Mesothelial cell of epicardium (in vitro differentiated cells): ENCODE results near the gene ZNF629. TPM values are rescaled to one million over a fixed set of nuclear protein-coding genes. Genes with fewer than 3 reads are reported as not detected.

ENCODE experiments used
- DNase-seq, 2 experiments: peaks; one replicate each; pipeline ENCODE4 v3.0.0; 2021; ENCODE audit warnings: low spot score in 2 of 2; ENCODE audit not compliant: unreplicated experiment in 2 of 2
- H3K27ac Mint-ChIP-seq: 2 replicates; pipeline ENCODE4 v1.8.0; 2021; ENCODE audit warnings: mixed read lengths
- H3K27me3 Mint-ChIP-seq: 2 replicates; pipeline ENCODE4 v1.8.0; 2021; ENCODE audit warnings: low read depth, mixed read lengths
- H3K36me3 Mint-ChIP-seq: 2 replicates; pipeline ENCODE4 v1.8.0; 2021; ENCODE audit warnings: mixed read lengths
- H3K4me1 Mint-ChIP-seq: 2 replicates; pipeline ENCODE4 v1.8.0; 2021; ENCODE audit warnings: mixed read lengths
- H3K4me3 Mint-ChIP-seq: 2 replicates; pipeline ENCODE4 v1.8.0; 2021; ENCODE audit warnings: mild to moderate bottlenecking, moderate library complexity, mixed read lengths
- H3K9me3 Mint-ChIP-seq: 2 replicates; pipeline ENCODE4 v1.8.0; 2021; ENCODE audit warnings: mixed read lengths
- total RNA-seq: library from RNA; stranded (reverse); gene quantifications from 3 replicates; pipeline ENCODE4 v1.2.1, GENCODE V29; 2021
- TF ChIP-seq, protein P1 (sequence below): fragments of 200-600 bp; sonication (generic); IDR thresholded peaks from one replicate; pipeline ENCODE4 v1.5.0; 2021; ENCODE audit warnings: antibody characterized with exemption; ENCODE audit not compliant: unreplicated experiment

The ZNF629 gene
- total RNA-seq, 1 donor from 2014 or later = 40.8 TPM

DNA sequence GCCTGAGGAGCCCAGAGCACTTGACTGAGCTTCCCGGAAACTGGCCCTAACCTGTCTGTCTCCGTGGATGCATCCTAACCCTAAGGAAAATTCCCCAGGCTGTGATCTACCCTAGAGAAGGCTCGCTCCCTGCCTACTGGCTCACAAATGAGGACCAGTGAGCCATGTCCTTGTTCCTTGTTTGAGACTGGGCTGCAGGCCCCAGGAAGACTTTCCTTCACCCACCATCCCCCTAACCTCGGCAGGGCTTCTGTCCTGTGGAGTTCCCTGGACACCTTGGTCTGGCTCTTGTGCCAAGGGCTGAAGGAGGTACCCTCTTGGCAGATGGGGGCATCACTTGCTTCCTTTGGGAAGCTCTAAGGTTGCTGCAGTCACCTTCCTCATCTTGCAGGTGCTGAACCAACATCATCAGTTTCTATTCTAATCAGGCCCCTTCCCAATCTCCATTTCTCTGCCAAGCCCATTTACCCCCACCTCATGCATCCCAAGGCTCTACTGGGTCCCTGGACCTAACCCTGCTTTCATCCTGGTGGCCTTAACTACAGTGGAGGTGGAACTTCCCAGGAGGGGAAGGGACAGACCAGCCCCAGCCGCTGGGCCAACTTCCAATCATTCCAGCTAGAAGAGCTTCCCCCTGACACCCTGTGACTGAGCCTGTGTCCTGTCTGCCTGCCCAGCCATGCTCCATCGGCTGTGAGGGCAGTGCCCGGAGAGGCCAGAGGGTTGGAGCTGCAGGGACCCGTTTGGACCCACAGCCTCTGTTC, 12.5 kb downstream of the ZNF629 start:
- no peaks in the 10 kb centered on the region for H3K27me3 Mint-ChIP-seq
- peak overlapping the region; percentile 96 for H3K27ac Mint-ChIP-seq
- peaks cover 15% of the 10 kb centered on the region for H3K36me3 Mint-ChIP-seq
- no peak for DNase-seq
- H3K9me3 Mint-ChIP-seq = no peaks in the 10 kb centered on the region
- peak overlapping the region; percentile 95 for H3K4me3 Mint-ChIP-seq
- H3K4me1 Mint-ChIP-seq = peaks cover 20% of the 10 kb centered on the region
- TF ChIP-seq, protein P1, sequence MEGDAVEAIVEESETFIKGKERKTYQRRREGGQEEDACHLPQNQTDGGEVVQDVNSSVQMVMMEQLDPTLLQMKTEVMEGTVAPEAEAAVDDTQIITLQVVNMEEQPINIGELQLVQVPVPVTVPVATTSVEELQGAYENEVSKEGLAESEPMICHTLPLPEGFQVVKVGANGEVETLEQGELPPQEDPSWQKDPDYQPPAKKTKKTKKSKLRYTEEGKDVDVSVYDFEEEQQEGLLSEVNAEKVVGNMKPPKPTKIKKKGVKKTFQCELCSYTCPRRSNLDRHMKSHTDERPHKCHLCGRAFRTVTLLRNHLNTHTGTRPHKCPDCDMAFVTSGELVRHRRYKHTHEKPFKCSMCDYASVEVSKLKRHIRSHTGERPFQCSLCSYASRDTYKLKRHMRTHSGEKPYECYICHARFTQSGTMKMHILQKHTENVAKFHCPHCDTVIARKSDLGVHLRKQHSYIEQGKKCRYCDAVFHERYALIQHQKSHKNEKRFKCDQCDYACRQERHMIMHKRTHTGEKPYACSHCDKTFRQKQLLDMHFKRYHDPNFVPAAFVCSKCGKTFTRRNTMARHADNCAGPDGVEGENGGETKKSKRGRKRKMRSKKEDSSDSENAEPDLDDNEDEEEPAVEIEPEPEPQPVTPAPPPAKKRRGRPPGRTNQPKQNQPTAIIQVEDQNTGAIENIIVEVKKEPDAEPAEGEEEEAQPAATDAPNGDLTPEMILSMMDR = no peak

DNA sequence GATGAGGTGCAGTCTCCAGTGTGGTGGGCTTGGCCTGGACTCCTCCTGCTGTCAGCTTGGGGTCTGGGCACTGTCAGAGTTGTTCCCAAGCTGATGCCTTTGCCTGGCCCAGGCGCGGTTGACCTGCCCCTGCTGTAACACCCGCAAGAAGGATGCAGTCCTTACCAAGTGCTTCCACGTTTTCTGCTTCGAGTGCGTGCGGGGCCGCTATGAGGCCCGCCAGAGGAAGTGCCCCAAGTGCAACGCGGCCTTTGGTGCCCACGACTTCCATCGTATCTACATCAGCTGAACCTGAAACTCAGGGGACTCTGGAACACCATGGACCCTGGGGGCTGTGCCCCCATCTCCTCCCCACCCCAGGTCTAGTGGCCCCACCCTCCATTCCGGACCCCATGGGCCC, 13.2 kb downstream of the ZNF629 start:
- no peak for DNase-seq
- TF ChIP-seq, protein P1 = no peak
- H3K27ac Mint-ChIP-seq = no peak overlapping the region
- H3K36me3 Mint-ChIP-seq = peaks cover 17% of the 10 kb centered on the region
- H3K27me3 Mint-ChIP-seq = no peaks in the 10 kb centered on the region
- no peaks in the 10 kb centered on the region for H3K9me3 Mint-ChIP-seq
- H3K4me3 Mint-ChIP-seq = no peak overlapping the region
- H3K4me1 Mint-ChIP-seq = peaks cover 20% of the 10 kb centered on the region

DNA sequence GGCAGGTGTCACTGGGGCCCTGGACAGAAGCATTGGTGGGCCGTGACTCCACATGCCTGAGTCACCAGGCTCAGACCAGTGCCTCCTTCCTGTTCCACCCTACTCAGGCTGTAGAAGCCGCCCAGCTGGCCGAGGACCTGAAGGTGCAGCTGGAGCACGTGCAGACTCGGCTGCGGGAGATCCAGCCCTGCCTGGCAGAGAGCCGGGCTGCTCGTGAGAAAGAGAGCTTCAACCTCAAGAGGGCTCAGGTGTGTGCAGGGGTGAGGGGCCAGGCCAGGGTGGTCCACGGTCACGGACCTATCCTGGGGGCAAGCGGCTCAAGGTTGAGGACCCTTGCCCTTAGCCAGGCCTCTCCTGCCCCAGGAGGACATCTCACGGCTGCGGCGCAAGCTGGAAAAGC, 15.3 kb downstream of the ZNF629 start:
- Mint-ChIP-seq H3K36me3 (peaks cover 24% of the 10 kb centered on the region), H3K4me3 (no peak overlapping the region), H3K27ac (no peak overlapping the region), H3K4me1 (peaks cover 14% of the 10 kb centered on the region), H3K27me3 (no peaks in the 10 kb centered on the region), H3K9me3 (no peaks in the 10 kb centered on the region)
- TF ChIP-seq, protein P1 = no peak
- no peak for DNase-seq

DNA sequence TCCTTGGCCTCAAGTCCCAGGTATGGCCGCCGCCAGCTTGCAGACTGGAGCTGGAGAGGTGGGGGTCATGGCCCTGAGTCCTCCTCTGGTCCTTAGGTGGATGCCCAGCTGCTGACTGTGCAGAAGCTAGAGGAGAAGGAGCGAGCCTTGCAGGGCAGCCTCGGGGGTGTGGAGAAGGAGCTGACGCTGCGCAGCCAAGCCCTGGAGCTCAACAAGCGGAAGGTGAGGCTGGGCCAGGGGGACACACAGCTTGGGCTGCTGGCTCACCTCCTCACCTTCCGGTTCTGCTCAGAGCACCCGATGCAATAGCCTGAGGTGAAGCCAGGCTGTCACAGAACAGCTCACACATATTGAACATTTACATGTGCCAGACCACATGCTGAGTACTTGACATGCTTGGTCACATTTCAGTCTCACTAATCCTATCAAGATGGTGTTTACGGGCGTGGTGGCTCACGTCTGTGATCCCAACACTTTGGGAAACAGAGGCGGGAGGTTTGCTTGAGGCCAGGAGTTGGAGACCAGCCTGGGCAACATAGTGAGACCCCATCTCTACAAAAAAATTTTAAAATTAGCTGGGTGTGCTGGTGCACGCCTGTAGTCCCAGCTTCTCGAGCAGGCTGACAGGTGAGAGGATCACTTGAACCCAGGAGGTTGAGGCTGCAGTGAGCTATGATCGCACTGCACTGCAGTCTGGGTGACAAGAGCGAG, 17.5 kb downstream of the ZNF629 start:
- Mint-ChIP-seq H3K9me3 (no peaks in the 10 kb centered on the region), H3K27me3 (no peaks in the 10 kb centered on the region), H3K4me3 (no peak overlapping the region), H3K36me3 (peaks cover 30% of the 10 kb centered on the region), H3K4me1 (peaks cover under 1% of the 10 kb centered on the region), H3K27ac (no peak overlapping the region)
- TF ChIP-seq, protein P1 = no peak
- DNase-seq = no peak

DNA sequence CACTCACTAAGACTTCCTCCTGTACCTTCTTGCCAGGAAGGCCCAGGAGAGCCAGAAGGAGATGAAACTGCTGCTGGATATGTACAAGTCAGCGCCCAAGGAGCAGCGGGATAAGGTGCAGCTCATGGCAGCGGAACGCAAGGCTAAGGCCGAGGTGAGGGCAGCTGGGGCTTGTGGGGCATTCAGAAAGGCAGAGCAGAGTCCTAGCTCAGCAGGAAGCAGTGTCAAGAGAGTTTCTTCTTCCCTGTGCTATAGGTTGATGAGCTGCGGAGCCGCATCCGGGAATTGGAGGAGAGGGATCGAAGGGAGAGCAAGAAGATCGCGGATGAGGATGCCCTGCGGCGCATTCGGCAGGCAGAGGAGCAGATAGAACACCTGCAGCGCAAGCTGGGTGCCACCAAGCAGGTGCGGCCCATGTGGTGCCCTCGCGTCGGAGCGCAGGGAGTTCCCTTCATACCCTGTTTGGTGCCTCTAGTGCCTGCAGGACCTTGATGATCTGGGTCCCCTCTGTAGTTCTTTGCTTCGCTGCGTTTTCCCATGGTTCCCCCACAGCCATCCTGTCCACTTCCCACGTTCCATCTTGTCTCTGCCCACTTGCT, 18.3 kb downstream of the ZNF629 start:
- no peak for DNase-seq
- H3K27ac Mint-ChIP-seq = no peak overlapping the region
- H3K4me3 Mint-ChIP-seq = no peak overlapping the region
- H3K27me3 Mint-ChIP-seq = no peaks in the 10 kb centered on the region
- TF ChIP-seq, protein P1 = no peak
- H3K36me3 Mint-ChIP-seq = peaks cover 32% of the 10 kb centered on the region
- no peaks in the 10 kb centered on the region for H3K9me3 Mint-ChIP-seq
- peaks cover 2% of the 10 kb centered on the region for H3K4me1 Mint-ChIP-seq
